NCI-H2227 (cell line): ENCODE measurements around the gene APOBEC3F.
"Not testable (repeated sequence)": the region's sequence is repeated elsewhere in the genome, so short reads cannot be mapped to it uniquely, and the experiment has no call there.

Source experiments
- DNase-seq: peaks from one replicate; lab custom pipeline; 2025; ENCODE audit not compliant: unreplicated experiment; lab: John Stamatoyannopoulos, UW

APOBEC3F gene

GRCh38 chr22:39040538-39041296, at the start of gene APOBEC3F:
TSS of gene APOBEC3F (plus strand) at chr22:39040864. CDS start at chr22:39040961, 97 bp downstream.
- peak; percentile 35 for DNase-seq

GRCh38 chr22:38992871-38993371, 47.7 kb upstream of the APOBEC3F start:
- peak; percentile 56 for DNase-seq

- DNase-seq, result no peak
These were observed 44.6 kb upstream of the APOBEC3F start for GRCh38 chr22:38996105-38996504.

GRCh38 chr22:38997518-38997917, 43.1 kb upstream of the APOBEC3F start:
- DNase-seq, result no peak

- peak; percentile 46 for DNase-seq
These were observed 37.5 kb upstream of the APOBEC3F start for GRCh38 chr22:39003165-39003638.

- no peak for DNase-seq
These were observed 33.5 kb upstream of the APOBEC3F start for GRCh38 chr22:39007177-39007576.

- not testable (repeated sequence) for DNase-seq
These were observed 32.3 kb upstream of the APOBEC3F start for GRCh38 chr22:39008271-39008850.

GRCh38 chr22:39010946-39011345, 29.7 kb upstream of the APOBEC3F start:
- no peak for DNase-seq

GRCh38 chr22:39012533-39013511, 27.8 kb upstream of the APOBEC3F start:
- no peak for DNase-seq

- DNase-seq, result not testable (repeated sequence)
These were observed 27.1 kb upstream of the APOBEC3F start for GRCh38 chr22:39013561-39013941.

GRCh38 chr22:39013942-39014722, 26.5 kb upstream of the APOBEC3F start, which contains the start of gene APOBEC3C:
TSS of gene APOBEC3C (plus strand) at chr22:39014257. CDS start at chr22:39014363, 106 bp downstream.
- peak; percentile 59 for DNase-seq

GRCh38 chr22:39014723-39015121, 25.9 kb upstream of the APOBEC3F start:
- not testable (repeated sequence) for DNase-seq

- no peak for DNase-seq
These were observed 24.1 kb upstream of the APOBEC3F start for GRCh38 chr22:39016592-39016991.

GRCh38 chr22:39017596-39018365, 22.9 kb upstream of the APOBEC3F start:
- no peak for DNase-seq

- DNase-seq, result peak; percentile 15
These were observed 20.5 kb upstream of the APOBEC3F start for GRCh38 chr22:39020021-39020651.

- no peak for DNase-seq
These were observed 19.0 kb upstream of the APOBEC3F start for GRCh38 chr22:39021552-39022250.

- DNase-seq, result no peak
These were observed 15.9 kb upstream of the APOBEC3F start for GRCh38 chr22:39024519-39025308.
